ENCODE measurements around the gene WSB1. TPM values are rescaled to one million over a fixed set of nuclear protein-coding genes. Genes with fewer than 3 reads are reported as not detected.

The WSB1 gene
- total RNA-seq, 4 donors from 2014 or later: 74.2 to 200 (median 133) TPM

DNA sequence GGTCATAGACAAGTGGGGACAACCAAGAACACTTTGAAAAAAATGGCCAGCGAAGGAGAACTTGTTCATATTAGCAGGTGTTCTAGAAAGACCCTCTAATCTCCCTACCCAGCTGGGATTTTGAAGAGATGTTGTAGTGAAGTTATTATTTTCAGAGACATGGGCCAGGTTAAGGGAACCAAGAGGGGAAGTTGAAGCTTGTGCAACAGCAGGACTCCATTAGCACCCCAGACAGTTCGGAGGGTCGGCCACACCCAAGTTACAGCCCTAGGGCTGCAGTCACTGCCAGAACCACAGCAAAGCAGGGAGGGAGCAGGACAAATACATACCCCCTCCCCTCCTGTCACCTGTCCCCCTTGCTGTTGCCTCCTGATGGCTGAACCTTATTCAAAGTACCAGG lies 42.3 kb downstream of the WSB1 start:
- Histone ChIP-seq H3K27me3 (no peaks in the 10 kb centered on the region), H3K9me3 (no peaks in the 10 kb centered on the region), H3K4me1 (peaks cover 2 to 31% (median 8%) of the 10 kb centered on the region in 3 donors), H3K36me3 (no peaks in the 10 kb centered on the region), H3K4me3 (no peak overlapping the region), H3K27ac (no peak overlapping the region)
- ATAC-seq: no peak
- 83 to 88% methylated on average over 1 to 3 of the region's 3 CpGs for WGBS, 2 donors (ENCODE audit: low coverage in 1 of 2)
- TF ChIP-seq CTCF (IDR thresholded peaks at IDR 0.05) (no peak), EP300 (IDR thresholded peaks at IDR 0.05) (no peak), POLR2AphosphoS5 (IDR thresholded peaks at IDR 0.05) (no peak)

- ATAC-seq: no peak
- Histone ChIP-seq H3K36me3 (no peaks in the 10 kb centered on the region), H3K4me1 (peaks cover 2 to 17% (median 2%) of the 10 kb centered on the region in 3 donors), H3K9me3 (no peaks in the 10 kb centered on the region), H3K4me3 (no peak overlapping the region), H3K27me3 (no peaks in the 10 kb centered on the region), H3K27ac (no peak overlapping the region)
- TF ChIP-seq CTCF (IDR thresholded peaks at IDR 0.05): no peak
- TF ChIP-seq POLR2AphosphoS5 (IDR thresholded peaks at IDR 0.05): no peak
- TF ChIP-seq POLR2A (IDR thresholded peaks at IDR 0.05): no peak
- TF ChIP-seq EP300 (IDR thresholded peaks at IDR 0.05): no peak
- 73 to 78% methylated on average over 8 to 9 of the region's 9 CpGs for WGBS, 2 donors (ENCODE audit: low coverage in 1 of 2)
Observed at GRCh38 chr17:27338536-27338985, 44.6 kb downstream of the WSB1 start.

- WGBS, 2 donors (ENCODE audit: low coverage in 1 of 2): 70 to 85% methylated on average over 2 to 9 of the region's 9 CpGs
- no peaks in the 10 kb centered on the region for H3K9me3 ChIP-seq
- no peak for ATAC-seq
Observed at GRCh38 chr17:27339198-27339835, 45.4 kb downstream of the WSB1 start.

DNA sequence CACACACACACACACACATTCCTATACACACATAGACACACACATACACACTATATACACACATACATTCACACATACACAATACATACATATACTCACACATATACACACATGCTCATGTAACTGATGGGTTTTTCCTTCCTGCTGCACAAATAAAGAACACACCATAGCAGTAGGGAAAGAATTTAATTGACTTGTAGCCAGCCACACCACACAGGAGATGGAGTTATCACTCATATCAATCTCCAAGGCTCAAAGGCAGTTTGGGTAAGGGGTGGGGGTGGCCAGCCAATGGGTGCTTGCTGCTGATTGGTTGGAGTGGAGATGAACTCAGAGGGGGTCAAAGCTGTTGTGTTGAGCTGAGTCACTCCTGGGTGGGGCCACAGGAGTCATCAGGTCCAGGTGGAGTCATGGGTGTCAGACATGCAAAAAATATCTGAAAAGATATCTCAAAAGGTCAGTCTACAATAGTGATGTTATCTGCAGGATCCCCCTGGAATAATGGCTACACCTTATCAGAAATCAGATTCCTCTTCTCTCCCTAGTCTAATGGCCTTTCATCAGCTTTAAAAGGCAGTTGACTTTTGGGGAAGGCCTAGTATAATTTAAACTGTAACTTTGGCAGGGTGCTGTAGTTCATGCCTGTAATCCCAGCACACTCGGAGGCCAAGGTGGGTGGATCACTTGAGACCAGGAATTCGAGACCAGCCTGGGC lies 46.1 kb downstream of the WSB1 start:
- Histone ChIP-seq H3K27ac (no peak overlapping the region), H3K9me3 (no peaks in the 10 kb centered on the region), H3K4me1 (peaks cover 0 to 20% (median 0%) of the 10 kb centered on the region in 3 donors), H3K27me3 (no peaks in the 10 kb centered on the region), H3K36me3 (no peaks in the 10 kb centered on the region), H3K4me3 (no peak overlapping the region)
- WGBS, 2 donors (ENCODE audit: low coverage in 1 of 2): 75% methylated on average over 1 of the region's 2 CpGs; no CpG with 5 or more reads in 1 of the 2 donors
- TF ChIP-seq CTCF (IDR thresholded peaks at IDR 0.05): no peak
- no peak for TF ChIP-seq EP300 (IDR thresholded peaks at IDR 0.05)
- no peak for TF ChIP-seq POLR2A (IDR thresholded peaks at IDR 0.05)
- no peak for TF ChIP-seq POLR2AphosphoS5 (IDR thresholded peaks at IDR 0.05)
- ATAC-seq: no peak

More at GRCh38 chr17:27339198-27339835, 45.4 kb downstream of the WSB1 start:
- no peak for TF ChIP-seq POLR2AphosphoS5 (IDR thresholded peaks at IDR 0.05)
- no peak for TF ChIP-seq EP300 (IDR thresholded peaks at IDR 0.05)
- TF ChIP-seq CTCF (IDR thresholded peaks at IDR 0.05): no peak
- TF ChIP-seq POLR2A (IDR thresholded peaks at IDR 0.05): no peak
- Histone ChIP-seq H3K27me3 (no peaks in the 10 kb centered on the region), H3K4me3 (no peak overlapping the region), H3K4me1 (peaks cover 0 to 17% (median 0%) of the 10 kb centered on the region in 3 donors), H3K36me3 (no peaks in the 10 kb centered on the region), H3K27ac (no peak overlapping the region)

Measured in gastroesophageal sphincter (tissue), 4 donors.